ENCODE data around the gene REEP1.
A peak's percentile ranks its signal among the peaks of the same experiment; 100 is the strongest.

REEP1 gene

GRCh38 chr2:86292571-86293515 is 44.6 kb downstream of the REEP1 start:
- H3K56ac ChIP-seq (ENCODE audit: low read length) = no peak overlapping the region
- no peak overlapping the region for H4K5ac ChIP-seq (ENCODE audit: low read length)
- no peak overlapping the region for H3K18ac ChIP-seq (ENCODE audit: low read length)
- H4K8ac ChIP-seq (ENCODE audit: low read depth, low read length) = no peak overlapping the region
- WGBS (ENCODE audit: extremely low coverage, insufficient coverage, low lambda C conversion rate) = no CpG with 5 or more reads among the region's 7 CpGs
- no peak overlapping the region for H3K4me2 ChIP-seq (ENCODE audit: low read length)
- H3K4me1 ChIP-seq (ENCODE audit: control insufficient read depth, low read depth, low read length) = no peaks in the 10 kb centered on the region
- H3K4me3 ChIP-seq (ENCODE audit: low read length) = no peak overlapping the region
- no peak overlapping the region for H2BK15ac ChIP-seq (replicated peaks; ENCODE audit: low read depth)
- DNase-seq = no peak
- H2BK120ac ChIP-seq (ENCODE audit: low read depth, low read length) = no peak overlapping the region
- no peaks in the 10 kb centered on the region for H3K27me3 ChIP-seq (ENCODE audit: insufficient read depth, low read length, poor library complexity)
- no peak overlapping the region for H3K23ac ChIP-seq (ENCODE audit: low read length)
- H2AK5ac ChIP-seq (ENCODE audit: low read length) = no peak overlapping the region
- no peak overlapping the region for H2BK5ac ChIP-seq (ENCODE audit: low read length)
- H3K79me1 ChIP-seq (ENCODE audit: low read length) = no peaks in the 10 kb centered on the region
- no peak overlapping the region for H3K4ac ChIP-seq (ENCODE audit: low read depth, low read length)
- H3K9ac ChIP-seq (ENCODE audit: low read length) = no peak overlapping the region
- H3K79me2 ChIP-seq (ENCODE audit: control insufficient read depth, insufficient read depth, low read length) = no peaks in the 10 kb centered on the region
- no peak overlapping the region for H3K27ac ChIP-seq (ENCODE audit: low read depth, low read length)
- no peaks in the 10 kb centered on the region for H3K36me3 ChIP-seq (ENCODE audit: control insufficient read depth, insufficient read depth, low read length)

- Histone ChIP-seq H3K4me2 (ENCODE audit: low read length) (no peak overlapping the region), H2AK5ac (ENCODE audit: low read length) (no peak overlapping the region), H3K4me1 (ENCODE audit: control insufficient read depth, low read depth, low read length) (no peaks in the 10 kb centered on the region), H3K79me1 (ENCODE audit: low read length) (no peaks in the 10 kb centered on the region), H3K79me2 (ENCODE audit: control insufficient read depth, insufficient read depth, low read length) (no peaks in the 10 kb centered on the region), H2BK15ac (replicated peaks; ENCODE audit: low read depth) (no peak overlapping the region), H4K5ac (ENCODE audit: low read length) (no peak overlapping the region), H3K23ac (ENCODE audit: low read length) (no peak overlapping the region), H4K8ac (ENCODE audit: low read depth, low read length) (no peak overlapping the region), H3K27ac (ENCODE audit: low read depth, low read length) (no peak overlapping the region), H3K9ac (ENCODE audit: low read length) (no peak overlapping the region), H3K56ac (ENCODE audit: low read length) (no peak overlapping the region), H3K18ac (ENCODE audit: low read length) (no peak overlapping the region), H3K36me3 (ENCODE audit: control insufficient read depth, insufficient read depth, low read length) (no peaks in the 10 kb centered on the region), H2BK120ac (ENCODE audit: low read depth, low read length) (no peak overlapping the region), H3K4me3 (ENCODE audit: low read length) (no peak overlapping the region), H3K4ac (ENCODE audit: low read depth, low read length) (no peak overlapping the region), H2BK5ac (ENCODE audit: low read length) (no peak overlapping the region), H3K27me3 (ENCODE audit: insufficient read depth, low read length, poor library complexity) (no peaks in the 10 kb centered on the region)
- WGBS (ENCODE audit: extremely low coverage, insufficient coverage, low lambda C conversion rate) = no CpG with 5 or more reads among the region's 4 CpGs
- DNase-seq = no peak
Measured at GRCh38 chr2:86291328-86291662, 46.1 kb downstream of the REEP1 start.

GRCh38 chr2:86290596-86291327 is 46.7 kb downstream of the REEP1 start:
- Histone ChIP-seq H3K27ac (ENCODE audit: low read depth, low read length) (no peak overlapping the region), H3K4me3 (ENCODE audit: low read length) (no peak overlapping the region), H2AK5ac (ENCODE audit: low read length) (no peak overlapping the region), H3K79me1 (ENCODE audit: low read length) (no peaks in the 10 kb centered on the region), H3K4ac (ENCODE audit: low read depth, low read length) (no peak overlapping the region), H3K27me3 (ENCODE audit: insufficient read depth, low read length, poor library complexity) (no peaks in the 10 kb centered on the region), H3K79me2 (ENCODE audit: control insufficient read depth, insufficient read depth, low read length) (no peaks in the 10 kb centered on the region), H2BK5ac (ENCODE audit: low read length) (no peak overlapping the region), H3K23ac (ENCODE audit: low read length) (no peak overlapping the region), H2BK120ac (ENCODE audit: low read depth, low read length) (no peak overlapping the region), H3K18ac (ENCODE audit: low read length) (no peak overlapping the region), H3K56ac (ENCODE audit: low read length) (no peak overlapping the region), H3K36me3 (ENCODE audit: control insufficient read depth, insufficient read depth, low read length) (no peaks in the 10 kb centered on the region), H4K5ac (ENCODE audit: low read length) (no peak overlapping the region), H3K9ac (ENCODE audit: low read length) (no peak overlapping the region), H4K8ac (ENCODE audit: low read depth, low read length) (no peak overlapping the region), H3K4me1 (ENCODE audit: control insufficient read depth, low read depth, low read length) (no peaks in the 10 kb centered on the region), H3K4me2 (ENCODE audit: low read length) (no peak overlapping the region), H2BK15ac (replicated peaks; ENCODE audit: low read depth) (no peak overlapping the region)
- WGBS (ENCODE audit: extremely low coverage, insufficient coverage, low lambda C conversion rate) = no CpG with 5 or more reads among the region's 5 CpGs
- DNase-seq = peak; percentile 27

GRCh38 chr2:86286516-86286915 is 50.9 kb downstream of the REEP1 start:
- Histone ChIP-seq H4K5ac (ENCODE audit: low read length) (no peak overlapping the region), H3K4me3 (ENCODE audit: low read length) (no peak overlapping the region), H2BK120ac (ENCODE audit: low read depth, low read length) (no peak overlapping the region), H3K4me2 (ENCODE audit: low read length) (no peak overlapping the region), H3K27ac (ENCODE audit: low read depth, low read length) (no peak overlapping the region), H2BK15ac (replicated peaks; ENCODE audit: low read depth) (no peak overlapping the region), H2BK5ac (ENCODE audit: low read length) (no peak overlapping the region), H2AK5ac (ENCODE audit: low read length) (no peak overlapping the region), H3K23ac (ENCODE audit: low read length) (no peak overlapping the region), H3K79me1 (ENCODE audit: low read length) (no peaks in the 10 kb centered on the region), H3K18ac (ENCODE audit: low read length) (no peak overlapping the region), H3K4me1 (ENCODE audit: control insufficient read depth, low read depth, low read length) (no peaks in the 10 kb centered on the region), H3K79me2 (ENCODE audit: control insufficient read depth, insufficient read depth, low read length) (no peaks in the 10 kb centered on the region), H3K27me3 (ENCODE audit: insufficient read depth, low read length, poor library complexity) (no peaks in the 10 kb centered on the region), H3K9ac (ENCODE audit: low read length) (no peak overlapping the region), H3K56ac (ENCODE audit: low read length) (no peak overlapping the region), H3K36me3 (ENCODE audit: control insufficient read depth, insufficient read depth, low read length) (no peaks in the 10 kb centered on the region), H3K4ac (ENCODE audit: low read depth, low read length) (no peak overlapping the region), H4K8ac (ENCODE audit: low read depth, low read length) (no peak overlapping the region)
- DNase-seq = no peak
- no CpG with 5 or more reads among the region's 3 CpGs for WGBS (ENCODE audit: extremely low coverage, insufficient coverage, low lambda C conversion rate)

- Histone ChIP-seq H2BK120ac (ENCODE audit: low read depth, low read length) (no peak overlapping the region), H3K27ac (ENCODE audit: low read depth, low read length) (no peak overlapping the region)
- no CpG with 5 or more reads among the region's 7 CpGs for WGBS (ENCODE audit: extremely low coverage, insufficient coverage, low lambda C conversion rate)
Measured at GRCh38 chr2:86285981-86286380, 51.4 kb downstream of the REEP1 start.

More at GRCh38 chr2:86285981-86286380, 51.4 kb downstream of the REEP1 start:
- no peak overlapping the region for H3K18ac ChIP-seq (ENCODE audit: low read length)
- no peak overlapping the region for H3K4me3 ChIP-seq (ENCODE audit: low read length)
- H4K5ac ChIP-seq (ENCODE audit: low read length) = no peak overlapping the region
- no peaks in the 10 kb centered on the region for H3K27me3 ChIP-seq (ENCODE audit: insufficient read depth, low read length, poor library complexity)
- H2BK15ac ChIP-seq (replicated peaks; ENCODE audit: low read depth) = no peak overlapping the region
- H3K56ac ChIP-seq (ENCODE audit: low read length) = no peak overlapping the region
- no peaks in the 10 kb centered on the region for H3K4me1 ChIP-seq (ENCODE audit: control insufficient read depth, low read depth, low read length)
- no peak overlapping the region for H3K23ac ChIP-seq (ENCODE audit: low read length)
- no peak overlapping the region for H3K4ac ChIP-seq (ENCODE audit: low read depth, low read length)
- H2BK5ac ChIP-seq (ENCODE audit: low read length) = no peak overlapping the region
- no peak overlapping the region for H2AK5ac ChIP-seq (ENCODE audit: low read length)
- H3K4me2 ChIP-seq (ENCODE audit: low read length) = no peak overlapping the region
- no peak overlapping the region for H3K9ac ChIP-seq (ENCODE audit: low read length)
- H4K8ac ChIP-seq (ENCODE audit: low read depth, low read length) = no peak overlapping the region
- no peak for DNase-seq
- no peaks in the 10 kb centered on the region for H3K79me2 ChIP-seq (ENCODE audit: control insufficient read depth, insufficient read depth, low read length)
- H3K79me1 ChIP-seq (ENCODE audit: low read length) = no peaks in the 10 kb centered on the region
- no peaks in the 10 kb centered on the region for H3K36me3 ChIP-seq (ENCODE audit: control insufficient read depth, insufficient read depth, low read length)

Measured in mesendoderm (in vitro differentiated cells).